T-helper 2 cell treated with Interferon-gamma antibody and Interleukin-4, amounts not matched to agents 5 μg/mL and 100 μg/mL, for 36 hours (primary cell): ENCODE results near the gene FAM53A.
"Not testable (repeated sequence)": the region's sequence is repeated elsewhere in the genome, so short reads cannot be mapped to it uniquely, and the experiment has no call there.

ENCODE experiments used
- DNase-seq: peaks from one replicate; pipeline ENCODE4 v3.0.0; 2021; ENCODE audit warnings: low spot score
- H3K27ac Mint-ChIP-seq: one replicate; pipeline ENCODE4 v1.8.0; 2021; ENCODE audit warnings: mild to moderate bottlenecking, mixed read lengths
- H3K27me3 Mint-ChIP-seq: one replicate; pipeline ENCODE4 v1.8.0; 2021; ENCODE audit warnings: low read depth, mixed read lengths
- H3K36me3 Mint-ChIP-seq: one replicate; pipeline ENCODE4 v1.8.0; 2021; ENCODE audit warnings: low read depth, mixed read lengths
- H3K4me1 Mint-ChIP-seq: one replicate; pipeline ENCODE4 v1.8.0; 2021; ENCODE audit warnings: low read depth, mixed read lengths
- H3K4me3 Mint-ChIP-seq: one replicate; pipeline ENCODE4 v1.8.0; 2022; ENCODE audit warnings: mild to moderate bottlenecking, moderate library complexity, mixed read lengths
- H3K9me3 Mint-ChIP-seq: one replicate; pipeline ENCODE4 v1.8.0; 2021; ENCODE audit warnings: mixed read lengths

Gene FAM53A

GRCh38 chr4:1711055-1711570, 27.0 kb upstream of the FAM53A start:
- peaks cover 49% of the 10 kb centered on the region for H3K4me1 Mint-ChIP-seq
- H3K9me3 Mint-ChIP-seq = no peaks in the 10 kb centered on the region
- H3K4me3 Mint-ChIP-seq = peak overlapping the region; percentile 97
- no peaks in the 10 kb centered on the region for H3K27me3 Mint-ChIP-seq
- H3K36me3 Mint-ChIP-seq = peaks cover 65% of the 10 kb centered on the region
- peak overlapping the region; percentile 86 for H3K27ac Mint-ChIP-seq
- no peak for DNase-seq

- Mint-ChIP-seq H3K27ac (no peak overlapping the region), H3K36me3 (peaks cover 67% of the 10 kb centered on the region)
Measured at GRCh38 chr4:1708581-1708980, 24.5 kb upstream of the FAM53A start.

GRCh38 chr4:1706358-1706757, 22.2 kb upstream of the FAM53A start:
- no peak overlapping the region for H3K27ac Mint-ChIP-seq
- H3K4me3 Mint-ChIP-seq = no peak overlapping the region
- H3K4me1 Mint-ChIP-seq = peaks cover 51% of the 10 kb centered on the region
- peaks cover 73% of the 10 kb centered on the region for H3K36me3 Mint-ChIP-seq
- no peak for DNase-seq
- H3K9me3 Mint-ChIP-seq = no peaks in the 10 kb centered on the region
- H3K27me3 Mint-ChIP-seq = no peaks in the 10 kb centered on the region

More at GRCh38 chr4:1708581-1708980, 24.5 kb upstream of the FAM53A start:
- Mint-ChIP-seq H3K9me3 (no peaks in the 10 kb centered on the region), H3K4me3 (peak overlapping the region; percentile 97), H3K27me3 (no peaks in the 10 kb centered on the region), H3K4me1 (peaks cover 45% of the 10 kb centered on the region)
- no peak for DNase-seq

GRCh38 chr4:1705732-1706131, 21.6 kb upstream of the FAM53A start:
- DNase-seq = no peak
- Mint-ChIP-seq H3K4me1 (peaks cover 46% of the 10 kb centered on the region), H3K9me3 (no peaks in the 10 kb centered on the region), H3K4me3 (no peak overlapping the region), H3K27ac (no peak overlapping the region), H3K36me3 (peaks cover 69% of the 10 kb centered on the region), H3K27me3 (no peaks in the 10 kb centered on the region)

- Mint-ChIP-seq H3K27ac (peak overlapping the region; percentile 45), H3K36me3 (peaks cover 64% of the 10 kb centered on the region), H3K9me3 (no peaks in the 10 kb centered on the region), H3K27me3 (no peaks in the 10 kb centered on the region), H3K4me3 (no peak overlapping the region), H3K4me1 (peaks cover 32% of the 10 kb centered on the region)
- DNase-seq = no peak
Measured at GRCh38 chr4:1703867-1704266, 19.8 kb upstream of the FAM53A start.

- H3K9me3 Mint-ChIP-seq, DNase-seq, H3K4me3 Mint-ChIP-seq, H3K27ac Mint-ChIP-seq, H3K27me3 Mint-ChIP-seq: not testable (repeated sequence)
- peaks cover 22% of the 10 kb centered on the region for H3K4me1 Mint-ChIP-seq
- H3K36me3 Mint-ChIP-seq = peaks cover 61% of the 10 kb centered on the region
Measured at GRCh38 chr4:1701671-1702070, 17.6 kb upstream of the FAM53A start.

- DNase-seq = no peak
- Mint-ChIP-seq H3K27me3 (no peaks in the 10 kb centered on the region), H3K27ac (no peak overlapping the region), H3K9me3 (no peaks in the 10 kb centered on the region), H3K36me3 (peaks cover 59% of the 10 kb centered on the region), H3K4me3 (no peak overlapping the region), H3K4me1 (peaks cover 4% of the 10 kb centered on the region)
Measured at GRCh38 chr4:1695913-1696312, 11.8 kb upstream of the FAM53A start.

GRCh38 chr4:1693131-1693896, 9.2 kb upstream of the FAM53A start:
- peak; percentile 55 for DNase-seq
- Mint-ChIP-seq H3K27ac (peak overlapping the region; percentile 72), H3K9me3 (no peaks in the 10 kb centered on the region), H3K4me3 (no peak overlapping the region), H3K27me3 (no peaks in the 10 kb centered on the region), H3K36me3 (peaks cover 59% of the 10 kb centered on the region), H3K4me1 (peaks cover 4% of the 10 kb centered on the region)

- Mint-ChIP-seq H3K27ac (no peak overlapping the region), H3K9me3 (no peaks in the 10 kb centered on the region), H3K27me3 (no peaks in the 10 kb centered on the region), H3K4me3 (no peak overlapping the region), H3K4me1 (peaks cover 4% of the 10 kb centered on the region), H3K36me3 (peaks cover 52% of the 10 kb centered on the region)
- DNase-seq = no peak
Measured at GRCh38 chr4:1691737-1692373, 7.7 kb upstream of the FAM53A start.

- Mint-ChIP-seq H3K9me3 (no peaks in the 10 kb centered on the region), H3K27ac (peak overlapping the region; percentile 41), H3K27me3 (no peaks in the 10 kb centered on the region), H3K4me3 (no peak overlapping the region), H3K36me3 (peaks cover 47% of the 10 kb centered on the region), H3K4me1 (peaks cover 4% of the 10 kb centered on the region)
- DNase-seq = no peak
Measured at GRCh38 chr4:1690698-1691097, 6.6 kb upstream of the FAM53A start.

GRCh38 chr4:1686440-1687036, 2.4 kb upstream of the FAM53A start:
- H3K27ac Mint-ChIP-seq = no peak overlapping the region
- no peak overlapping the region for H3K4me3 Mint-ChIP-seq
- peaks cover 11% of the 10 kb centered on the region for H3K4me1 Mint-ChIP-seq
- H3K27me3 Mint-ChIP-seq = no peaks in the 10 kb centered on the region
- H3K36me3 Mint-ChIP-seq = peaks cover 15% of the 10 kb centered on the region
- H3K9me3 Mint-ChIP-seq = no peaks in the 10 kb centered on the region
- DNase-seq = no peak

GRCh38 chr4:1685235-1686150, 1.4 kb upstream of the FAM53A start:
- DNase-seq = no peak
- H3K9me3 Mint-ChIP-seq = no peaks in the 10 kb centered on the region
- peaks cover 11% of the 10 kb centered on the region for H3K4me1 Mint-ChIP-seq
- H3K27me3 Mint-ChIP-seq = no peaks in the 10 kb centered on the region
- no peak overlapping the region for H3K4me3 Mint-ChIP-seq
- H3K36me3 Mint-ChIP-seq = peaks cover 8% of the 10 kb centered on the region
- H3K27ac Mint-ChIP-seq = no peak overlapping the region

- peaks cover 3% of the 10 kb centered on the region for H3K36me3 Mint-ChIP-seq
- DNase-seq = no peak
- no peak overlapping the region for H3K27ac Mint-ChIP-seq
- no peaks in the 10 kb centered on the region for H3K27me3 Mint-ChIP-seq
- no peaks in the 10 kb centered on the region for H3K9me3 Mint-ChIP-seq
- H3K4me1 Mint-ChIP-seq = peaks cover 11% of the 10 kb centered on the region
- peak overlapping the region; percentile 21 for H3K4me3 Mint-ChIP-seq
Measured at GRCh38 chr4:1684506-1685234, 557 bp upstream of the FAM53A start.
